Psoas muscle (tissue), 8 donors: ENCODE results near the gene CAPN14. TPM values are rescaled to one million over a fixed set of nuclear protein-coding genes. Genes with fewer than 3 reads are reported as not detected.

Source experiments
- ATAC-seq, 4 donors: fragments of 200-7000 bp; cut with Tn5 transposase; one replicate each; pipeline ENCODE4 v1.9.1; 2020; ENCODE audit warnings: moderate library complexity in 3 of 4, mild to moderate bottlenecking in 2 of 4
- DNase-seq, 2 donors: peaks; one replicate each; pipeline ENCODE4 v3.0.0-alpha.2; 2020
- H3K27ac ChIP-seq: fragments of 200-600 bp; one replicate; pipeline ENCODE4 v1.8.0; 2022
- H3K27me3 ChIP-seq, 3 donors: fragments of 200-600 bp in 1 of 3; one replicate each; pipeline versions ENCODE4 v1.6.1 to v1.8.0; 2013 to 2022; ENCODE audit warnings: low read length in 2 of 3, mild to moderate bottlenecking in 2 of 3, moderate library complexity in 1 of 3; ENCODE audit not compliant: insufficient read depth in 3 of 3
- H3K36me3 ChIP-seq, 2 donors: fragments of 200-600 bp in 1 of 2; one replicate each; pipeline versions ENCODE4 v1.6.1 to v1.8.0; 2013 to 2022; ENCODE audit warnings: low read depth in 1 of 2, mild to moderate bottlenecking in 1 of 2, moderate library complexity in 1 of 2; ENCODE audit not compliant: insufficient read depth in 1 of 2
- H3K4me1 ChIP-seq: fragments of 200-600 bp; one replicate; pipeline ENCODE4 v1.8.0; 2022
- H3K4me3 ChIP-seq: fragments of 200-600 bp; one replicate; pipeline ENCODE4 v1.8.0; 2022; ENCODE audit warnings: mild to moderate bottlenecking
- H3K9me3 ChIP-seq: fragments of 200-600 bp; one replicate; pipeline ENCODE4 v1.8.0; 2022
- WGBS, 3 donors: extraction: QIAGEN DNeasy Blood & Tissue Kit; methylation state at CpG; one replicate each; pipeline versions ENCODE4 v1.1.6 to v1.1.7; 2013; 5-methylcytosine and 5-hydroxymethylcytosine counted together
- intact Hi-C, 2 donors: fragments of 100-400 bp; cut with DNase I; formaldehyde crosslinking; loops; one replicate each; pipeline versions ENCODE4 v1.11.0 to v1.14.2; 2022
- polyA plus RNA-seq, 3 donors: library from polyadenylated mRNA; stranded (reverse); fragments of 200-250 nt; gene quantifications; one replicate each; pipeline ENCODE4 v1.2.3, GENCODE V29; 2013
- total RNA-seq, 4 donors: library from RNA; stranded (reverse); fragmentation: NEBNext Ultra II Directional in 2 of 4; extraction: Animal tissue kit (Norgen Biotek cat#: 25700) in 2 of 4; gene quantifications; one replicate each; pipeline versions ENCODE4 v1.2.1 to v1.2.4, GENCODE V29; 2021 to 2023
- TF ChIP-seq, protein P1 (sequence below): fragments of 200-600 bp; IDR thresholded peaks from one replicate; pipeline ENCODE4 v1.8.0; 2022; ENCODE audit warnings: antibody characterized with exemption
- donor health status: healthy with polysubstance abuse.
- donor health status: DM: no; HTN: no; CAD: no; lungs with moderate emphysema.
- donor health status: Bipolar disorder and iron deficiency.
- donor health status: healthy.
- donor health status: DM: yes; HTN: yes; CAD: no.
- donor health status: DM: no; HTN: no; CAD: no.
- donor health status: DM: no; HTN: no; CAD: no.
- donor health status: DM: yes; HTN: yes; CAD: no.

CAPN14 gene
- total and polyA plus RNA-seq, 7 donors: 0.01 to 0.13 (median 0.03) TPM; not detected in 3

- Histone ChIP-seq H3K27ac (no peak overlapping the region), H3K9me3 (no peaks in the 10 kb centered on the region), H3K27me3 (peaks cover 0 to 9% (median 0%) of the 10 kb centered on the region in 3 donors), H3K4me3 (no peak overlapping the region), H3K36me3 (no peaks in the 10 kb centered on the region), H3K4me1 (peaks cover 51% of the 10 kb centered on the region)
- intact Hi-C loops: loop anchor here (2.0 to 5.0 kb wide), 2 partner anchors 95 to 99 kb away; no protein-coding TSS in a partner anchor
- WGBS, 3 donors: 92 to 98% (median 97%) methylated on average over 9 of the region's 9 CpGs
- TF ChIP-seq, protein P1, sequence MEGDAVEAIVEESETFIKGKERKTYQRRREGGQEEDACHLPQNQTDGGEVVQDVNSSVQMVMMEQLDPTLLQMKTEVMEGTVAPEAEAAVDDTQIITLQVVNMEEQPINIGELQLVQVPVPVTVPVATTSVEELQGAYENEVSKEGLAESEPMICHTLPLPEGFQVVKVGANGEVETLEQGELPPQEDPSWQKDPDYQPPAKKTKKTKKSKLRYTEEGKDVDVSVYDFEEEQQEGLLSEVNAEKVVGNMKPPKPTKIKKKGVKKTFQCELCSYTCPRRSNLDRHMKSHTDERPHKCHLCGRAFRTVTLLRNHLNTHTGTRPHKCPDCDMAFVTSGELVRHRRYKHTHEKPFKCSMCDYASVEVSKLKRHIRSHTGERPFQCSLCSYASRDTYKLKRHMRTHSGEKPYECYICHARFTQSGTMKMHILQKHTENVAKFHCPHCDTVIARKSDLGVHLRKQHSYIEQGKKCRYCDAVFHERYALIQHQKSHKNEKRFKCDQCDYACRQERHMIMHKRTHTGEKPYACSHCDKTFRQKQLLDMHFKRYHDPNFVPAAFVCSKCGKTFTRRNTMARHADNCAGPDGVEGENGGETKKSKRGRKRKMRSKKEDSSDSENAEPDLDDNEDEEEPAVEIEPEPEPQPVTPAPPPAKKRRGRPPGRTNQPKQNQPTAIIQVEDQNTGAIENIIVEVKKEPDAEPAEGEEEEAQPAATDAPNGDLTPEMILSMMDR: no peak
- ATAC-seq: no peak
- no peak for DNase-seq
Observed at GRCh38 chr2:31237348-31238017, 20.2 kb upstream of the CAPN14 start.

DNA sequence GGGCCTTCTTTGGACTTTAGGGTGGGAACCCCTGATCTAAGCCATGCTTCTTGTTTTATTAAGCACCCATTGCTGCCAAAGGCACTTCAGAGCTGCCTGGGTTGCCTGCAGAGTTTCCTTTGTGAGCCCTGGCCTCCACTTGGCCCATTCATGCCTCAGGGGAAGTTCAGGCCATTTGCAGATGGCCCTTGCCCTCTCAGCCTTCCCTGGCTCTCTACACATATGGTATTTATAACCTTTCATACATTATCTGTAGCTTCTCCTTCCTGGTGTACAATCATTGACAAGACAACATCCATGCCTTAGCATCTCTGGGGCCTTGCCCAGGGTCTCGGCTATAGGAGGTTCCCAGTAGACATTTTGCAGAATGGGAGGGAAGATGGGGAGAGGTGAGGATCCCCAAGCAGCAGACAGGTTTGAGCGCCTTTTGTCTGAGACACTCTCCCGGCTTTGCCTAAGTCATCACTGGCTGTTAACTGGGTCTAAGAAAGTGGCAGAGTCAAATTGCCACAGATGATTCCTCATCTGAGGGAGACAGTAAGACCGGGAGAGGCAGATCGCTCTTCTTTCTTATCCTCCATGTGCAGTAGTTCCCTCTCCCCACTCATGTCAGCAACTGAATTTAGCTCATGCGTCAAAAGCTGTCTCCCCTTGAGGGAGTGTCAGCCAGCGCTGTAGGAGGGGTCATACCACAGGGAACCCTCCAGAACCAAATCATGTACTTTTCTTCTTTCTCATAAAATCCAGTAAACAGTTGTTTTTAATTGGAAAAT lies 19.3 kb upstream of the CAPN14 start:
- H3K4me1 ChIP-seq: peaks cover 43% of the 10 kb centered on the region
- TF ChIP-seq, protein P1: no peak
- 81 to 95% (median 91%) methylated on average over 7 of the region's 7 CpGs for WGBS, 3 donors
- ATAC-seq (no peak), DNase-seq (no peak)
- H3K27me3 ChIP-seq: peaks cover 0 to 9% (median 0%) of the 10 kb centered on the region in 3 donors
- no peak overlapping the region for H3K27ac ChIP-seq
- H3K9me3 ChIP-seq: no peaks in the 10 kb centered on the region
- H3K4me3 ChIP-seq: no peak overlapping the region
- intact Hi-C loops: loop anchor here in 1 of 2 donors (5.0 kb wide), 1 partner anchor 96 kb away; no protein-coding TSS in a partner anchor
- H3K36me3 ChIP-seq: no peaks in the 10 kb centered on the region

GRCh38 chr2:31235504-31235902 lies 18.2 kb upstream of the CAPN14 start:
- TF ChIP-seq, protein P1: no peak

DNA sequence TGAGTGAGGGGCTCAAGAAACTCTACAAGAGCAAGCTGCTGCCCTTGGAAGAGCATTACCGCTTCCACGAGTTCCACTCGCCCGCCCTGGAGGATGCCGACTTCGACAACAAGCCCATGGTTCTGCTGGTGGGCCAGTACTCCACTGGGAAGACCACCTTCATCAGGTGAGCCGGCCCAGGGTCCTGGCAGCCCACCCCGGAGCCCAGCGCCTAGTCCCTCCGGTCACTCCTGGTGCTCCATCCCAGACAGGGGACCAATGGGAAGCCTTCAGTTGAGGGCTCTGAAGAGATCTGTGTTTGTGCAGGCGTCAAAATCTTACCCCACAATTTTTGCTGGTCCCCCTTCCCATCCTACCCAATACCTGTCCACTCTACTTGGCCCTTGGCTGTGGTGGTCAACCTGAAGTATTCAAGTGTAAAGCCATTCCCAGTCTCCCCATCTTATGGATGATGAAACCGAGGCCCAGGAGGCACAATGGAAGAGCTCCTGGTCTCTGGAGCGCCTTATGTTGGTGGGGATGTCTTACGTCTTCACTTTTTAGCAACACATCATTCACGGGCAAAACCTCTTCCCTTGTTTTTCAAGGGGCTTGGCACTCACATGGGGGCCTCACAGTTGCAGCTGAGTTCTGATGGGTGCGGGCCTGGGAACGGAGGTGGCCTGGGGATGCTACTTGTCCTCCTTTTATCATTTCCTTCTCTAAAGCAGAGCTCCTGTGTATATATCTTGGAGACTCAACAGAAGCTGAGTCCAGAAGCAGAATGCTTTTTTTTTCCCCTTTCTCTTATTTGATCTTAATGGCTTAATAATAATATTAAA lies 17.6 kb upstream of the CAPN14 start:
- peaks cover 27% of the 10 kb centered on the region for H3K4me1 ChIP-seq

More at GRCh38 chr2:31235504-31235902, 18.2 kb upstream of the CAPN14 start:
- no peak for ATAC-seq
- no peaks in the 10 kb centered on the region for H3K9me3 ChIP-seq
- DNase-seq: no peak
- intact Hi-C loops: loop anchor here in 1 of 2 donors (5.0 kb wide), 1 partner anchor 97 kb away; no protein-coding TSS in a partner anchor
- peaks cover 0 to 10% (median 0%) of the 10 kb centered on the region in 3 donors for H3K27me3 ChIP-seq
- H3K4me3 ChIP-seq: peak overlapping the region; percentile 75
- H3K4me1 ChIP-seq: peaks cover 33% of the 10 kb centered on the region
- 79 to 88% (median 84%) methylated on average over 4 of the region's 4 CpGs for WGBS, 3 donors
- H3K27ac ChIP-seq: no peak overlapping the region
- no peaks in the 10 kb centered on the region for H3K36me3 ChIP-seq

More for the DNA sequence above, 17.6 kb upstream of the CAPN14 start:
- Histone ChIP-seq H3K9me3 (no peaks in the 10 kb centered on the region), H3K36me3 (no peaks in the 10 kb centered on the region), H3K27me3 (peaks cover 0 to 14% (median 0%) of the 10 kb centered on the region in 3 donors), H3K27ac (peak overlapping the region; percentile 27), H3K4me3 (peak overlapping the region; percentile 75)
- TF ChIP-seq, protein P1: no peak
- ATAC-seq (no peak), DNase-seq (no peak)
- intact Hi-C loops: loop anchor here in 1 of 2 donors (5.0 kb wide), 1 partner anchor 97 kb away; no protein-coding TSS in a partner anchor
- WGBS, 3 donors: 64 to 65% (median 65%) methylated on average over 17 of the region's 17 CpGs
